ENCODE measurements around the gene BCL11A.

DNA sequence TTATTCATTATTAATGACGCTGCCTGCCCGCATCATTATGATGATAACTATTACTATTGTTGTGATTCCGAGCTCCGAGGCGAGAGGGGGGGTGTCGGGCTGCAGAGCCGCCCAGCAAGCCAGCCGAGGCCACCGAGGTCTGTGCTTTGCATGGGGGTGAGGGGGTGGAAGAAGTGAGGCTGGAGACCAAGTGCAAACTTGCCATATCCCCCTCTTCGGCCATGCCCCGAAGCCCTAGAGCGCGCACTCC is 3.6 kb downstream of the BCL11A start:
- TF ChIP-seq, protein P1, sequence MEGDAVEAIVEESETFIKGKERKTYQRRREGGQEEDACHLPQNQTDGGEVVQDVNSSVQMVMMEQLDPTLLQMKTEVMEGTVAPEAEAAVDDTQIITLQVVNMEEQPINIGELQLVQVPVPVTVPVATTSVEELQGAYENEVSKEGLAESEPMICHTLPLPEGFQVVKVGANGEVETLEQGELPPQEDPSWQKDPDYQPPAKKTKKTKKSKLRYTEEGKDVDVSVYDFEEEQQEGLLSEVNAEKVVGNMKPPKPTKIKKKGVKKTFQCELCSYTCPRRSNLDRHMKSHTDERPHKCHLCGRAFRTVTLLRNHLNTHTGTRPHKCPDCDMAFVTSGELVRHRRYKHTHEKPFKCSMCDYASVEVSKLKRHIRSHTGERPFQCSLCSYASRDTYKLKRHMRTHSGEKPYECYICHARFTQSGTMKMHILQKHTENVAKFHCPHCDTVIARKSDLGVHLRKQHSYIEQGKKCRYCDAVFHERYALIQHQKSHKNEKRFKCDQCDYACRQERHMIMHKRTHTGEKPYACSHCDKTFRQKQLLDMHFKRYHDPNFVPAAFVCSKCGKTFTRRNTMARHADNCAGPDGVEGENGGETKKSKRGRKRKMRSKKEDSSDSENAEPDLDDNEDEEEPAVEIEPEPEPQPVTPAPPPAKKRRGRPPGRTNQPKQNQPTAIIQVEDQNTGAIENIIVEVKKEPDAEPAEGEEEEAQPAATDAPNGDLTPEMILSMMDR (IDR thresholded peaks at IDR 0.05): no peak
- TF ChIP-seq POLR2AphosphoS5 (IDR thresholded peaks at IDR 0.05; ENCODE audit: low read depth, low read length): no peak
